ENCODE data around the gene FNDC3B.

Gene FNDC3B

DNA sequence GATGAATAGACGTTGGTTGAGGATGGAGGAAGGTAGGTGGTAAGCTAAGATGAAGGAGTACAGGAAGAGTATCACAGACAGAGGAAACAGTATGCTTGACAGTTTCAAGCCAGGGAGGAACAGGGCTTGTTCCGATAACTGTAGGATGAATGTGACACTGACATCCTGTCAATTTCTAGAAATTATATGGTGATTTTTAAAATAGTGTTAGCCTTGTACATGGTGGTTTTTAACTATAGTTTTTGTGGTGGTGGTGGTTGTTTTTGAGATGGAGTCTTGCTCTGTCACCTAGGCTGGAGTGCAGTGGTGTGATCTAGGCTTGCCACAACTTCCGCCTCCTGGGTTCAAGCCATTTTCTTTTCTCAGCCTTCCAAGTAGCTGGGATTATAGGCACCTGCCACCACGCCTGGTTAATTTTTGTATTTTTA, 92.8 kb downstream of the FNDC3B start:
- DNase-seq (ENCODE audit: extremely low read depth in 1 of 2, low read depth in 1 of 2), result no peak

- DNase-seq (ENCODE audit: extremely low read depth in 1 of 2, low read depth in 1 of 2), result no peak
Measured at GRCh38 chr3:172132721-172133311, 93.4 kb downstream of the FNDC3B start.

- no peak for DNase-seq (ENCODE audit: extremely low read depth in 1 of 2, low read depth in 1 of 2)
Measured at GRCh38 chr3:172133838-172134237, 94.5 kb downstream of the FNDC3B start.

DNA sequence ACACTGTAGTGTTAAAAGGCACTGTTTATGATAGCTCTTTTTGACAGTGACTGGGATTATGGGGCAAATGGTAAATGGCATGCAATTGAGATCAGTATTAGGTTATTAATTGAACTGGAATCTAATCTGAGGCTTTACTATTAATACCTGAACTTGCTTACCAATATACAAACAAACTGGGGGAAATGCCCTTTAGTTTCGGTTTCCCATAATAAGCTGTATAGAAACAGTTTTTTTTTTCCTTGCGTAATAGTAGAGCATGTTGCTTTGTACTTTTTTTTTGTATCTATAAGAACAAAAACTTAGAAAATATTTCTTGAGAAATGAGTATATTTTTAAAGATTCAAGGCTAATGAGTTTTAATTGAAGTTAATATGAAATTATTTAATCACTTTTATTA, 95.0 kb downstream of the FNDC3B start:
- no peak for DNase-seq (ENCODE audit: extremely low read depth in 1 of 2, low read depth in 1 of 2)

DNA sequence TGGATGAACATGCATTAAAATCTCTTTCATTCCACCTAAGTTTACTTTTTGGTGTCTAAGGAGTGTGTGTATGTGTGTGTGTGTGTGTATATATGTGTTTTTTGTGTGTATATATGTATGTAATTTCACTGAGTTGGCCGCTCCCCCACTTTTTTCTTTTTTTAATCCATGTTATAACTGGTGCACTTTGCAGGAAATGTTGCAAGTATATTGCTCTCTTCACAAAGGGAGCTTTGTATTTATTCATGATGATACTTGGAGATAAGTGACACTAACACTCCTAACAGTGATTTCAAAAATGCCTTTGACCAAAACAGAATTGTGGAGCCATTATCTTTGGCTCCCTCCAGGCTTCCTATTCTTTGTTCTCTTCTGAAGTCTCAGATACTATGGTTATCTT, 95.8 kb downstream of the FNDC3B start:
- no peak for DNase-seq (ENCODE audit: extremely low read depth in 1 of 2, low read depth in 1 of 2)

DNA sequence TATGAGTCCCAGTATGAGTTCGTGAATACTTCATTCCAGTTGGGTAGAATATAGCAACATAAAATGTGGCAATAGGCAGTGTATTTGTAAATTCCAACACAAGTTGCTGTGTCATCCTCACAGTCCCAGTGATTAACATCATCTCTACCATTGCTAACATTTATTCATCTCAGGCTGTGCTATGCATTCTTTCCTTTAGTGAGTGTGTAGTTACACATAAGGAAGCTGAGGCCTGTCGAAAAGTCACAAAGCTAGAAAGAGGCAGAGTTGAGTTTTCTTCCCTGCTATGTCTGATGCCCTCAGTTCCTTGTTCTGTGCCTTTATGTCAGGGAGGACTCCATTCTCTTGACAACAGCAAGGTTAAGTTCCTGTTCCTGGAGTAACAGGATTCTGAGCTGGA, 96.4 kb downstream of the FNDC3B start:
- no peak for DNase-seq (ENCODE audit: extremely low read depth in 1 of 2, low read depth in 1 of 2)

- DNase-seq (ENCODE audit: extremely low read depth in 1 of 2, low read depth in 1 of 2), result no peak
Measured at GRCh38 chr3:172136330-172136729, 97.0 kb downstream of the FNDC3B start.

- DNase-seq (ENCODE audit: extremely low read depth in 1 of 2, low read depth in 1 of 2), result no peak
Measured at GRCh38 chr3:172137287-172138192, 98.2 kb downstream of the FNDC3B start.

- no peak for DNase-seq (ENCODE audit: extremely low read depth in 1 of 2, low read depth in 1 of 2)
Measured at GRCh38 chr3:172138193-172138537, 98.8 kb downstream of the FNDC3B start.

GRCh38 chr3:172138792-172139507, 99.6 kb downstream of the FNDC3B start:
- DNase-seq (ENCODE audit: extremely low read depth in 1 of 2, low read depth in 1 of 2), result no peak

DNA sequence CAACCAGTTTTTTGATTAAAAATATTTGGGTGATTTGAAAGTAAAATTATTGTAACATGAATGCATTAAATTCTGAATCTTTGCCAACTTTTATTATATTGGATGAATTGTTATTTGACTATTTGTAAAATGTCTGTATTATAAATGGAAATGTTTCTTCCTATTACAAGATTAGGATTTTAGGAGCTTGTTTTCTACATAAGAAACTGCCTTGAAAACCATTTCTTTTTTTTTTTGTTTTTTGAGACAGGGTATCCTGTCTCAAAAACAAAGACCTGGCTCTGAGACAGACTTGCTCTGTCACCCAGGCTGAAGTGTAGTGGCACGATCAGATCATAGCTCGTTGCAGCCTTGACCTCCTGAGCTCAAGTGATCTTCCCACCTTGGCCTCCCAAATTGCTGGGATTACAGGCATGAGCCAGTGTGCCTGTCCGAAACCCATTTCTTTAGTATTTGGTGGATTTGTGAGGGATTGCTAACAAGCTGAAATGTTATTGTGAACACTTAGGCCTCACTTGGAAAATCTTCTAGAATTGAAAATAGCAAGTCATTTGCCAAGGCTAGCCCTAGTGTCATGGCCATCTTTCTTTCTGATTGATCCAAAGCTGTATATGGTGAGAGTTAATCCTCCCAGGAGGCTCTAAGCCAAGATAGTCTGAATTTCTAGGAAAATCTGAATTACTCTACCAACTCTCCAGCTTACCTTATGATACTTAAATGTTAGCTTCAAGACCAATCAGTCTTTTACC, 100.3 kb downstream of the FNDC3B start:
- DNase-seq (ENCODE audit: extremely low read depth in 1 of 2, low read depth in 1 of 2), result no peak

- DNase-seq (ENCODE audit: extremely low read depth in 1 of 2, low read depth in 1 of 2), result no peak
Measured at GRCh38 chr3:172140499-172141391, 101.4 kb downstream of the FNDC3B start.

- no peak for DNase-seq (ENCODE audit: extremely low read depth in 1 of 2, low read depth in 1 of 2)
Measured at GRCh38 chr3:172142051-172142863, 102.9 kb downstream of the FNDC3B start.

DNA sequence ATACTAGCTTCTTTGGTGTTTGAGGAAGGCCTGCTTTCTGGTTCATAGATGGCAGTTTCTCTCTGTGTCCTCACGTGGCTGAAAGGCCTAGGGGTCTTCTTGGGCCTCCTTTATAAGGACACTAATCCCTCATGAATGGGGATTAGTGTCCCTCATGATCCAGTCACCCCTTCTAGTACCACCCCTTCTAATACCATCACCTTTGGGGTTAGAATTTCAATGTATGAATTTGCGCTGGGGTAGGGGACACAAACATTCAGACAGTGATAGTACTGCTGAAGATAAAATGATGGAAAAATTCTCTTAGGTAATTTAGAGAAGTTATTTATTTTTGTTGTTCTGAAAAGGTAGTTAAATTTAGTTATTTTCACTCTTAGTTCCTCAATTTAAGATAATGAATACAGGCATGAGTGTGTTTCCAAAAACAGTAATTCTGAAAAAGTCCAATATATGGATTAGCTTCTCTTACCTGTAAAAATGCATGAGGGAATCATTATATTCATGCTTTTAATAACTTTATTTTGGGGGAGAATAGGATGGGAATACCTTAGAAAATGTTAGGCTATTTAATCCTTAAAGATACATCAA, 103.6 kb downstream of the FNDC3B start:
- no peak for DNase-seq (ENCODE audit: extremely low read depth in 1 of 2, low read depth in 1 of 2)

DNA sequence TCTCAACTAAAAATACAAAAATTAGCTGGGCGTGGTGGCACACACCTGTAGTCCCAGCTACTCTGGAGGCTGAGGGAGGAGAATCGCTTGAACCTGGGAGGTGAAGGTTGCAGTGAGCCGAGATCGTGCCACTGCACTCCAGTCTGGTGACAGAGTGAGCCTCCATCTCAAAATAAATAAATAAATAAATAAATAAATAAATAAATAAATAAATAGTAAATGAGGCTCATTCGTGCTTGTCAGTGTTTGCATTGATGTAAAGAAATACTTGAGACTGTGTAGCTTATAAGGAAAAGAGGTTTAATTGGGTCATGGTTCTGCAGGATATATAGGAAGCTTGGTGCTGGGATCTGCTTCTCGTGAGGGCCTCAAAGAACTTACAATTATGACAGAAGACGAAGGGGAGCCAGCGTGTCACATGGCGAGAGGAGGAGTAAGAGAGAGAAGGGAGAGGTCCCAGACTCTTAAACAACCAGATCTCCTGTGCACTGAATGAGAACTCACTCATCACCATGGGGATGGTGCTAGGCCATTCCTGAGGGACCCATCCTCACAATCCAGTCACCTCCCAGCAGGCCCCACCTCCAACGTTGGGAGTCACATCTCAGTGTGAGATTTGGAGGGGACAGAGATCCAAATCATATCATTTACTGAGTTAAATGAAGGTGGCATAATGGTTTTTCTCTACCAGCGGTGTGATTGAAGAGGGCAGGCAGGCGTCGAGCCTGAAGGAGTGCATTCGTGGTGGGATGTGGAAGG, 104.5 kb downstream of the FNDC3B start:
- DNase-seq (ENCODE audit: extremely low read depth in 1 of 2, low read depth in 1 of 2), result no peak

DNA sequence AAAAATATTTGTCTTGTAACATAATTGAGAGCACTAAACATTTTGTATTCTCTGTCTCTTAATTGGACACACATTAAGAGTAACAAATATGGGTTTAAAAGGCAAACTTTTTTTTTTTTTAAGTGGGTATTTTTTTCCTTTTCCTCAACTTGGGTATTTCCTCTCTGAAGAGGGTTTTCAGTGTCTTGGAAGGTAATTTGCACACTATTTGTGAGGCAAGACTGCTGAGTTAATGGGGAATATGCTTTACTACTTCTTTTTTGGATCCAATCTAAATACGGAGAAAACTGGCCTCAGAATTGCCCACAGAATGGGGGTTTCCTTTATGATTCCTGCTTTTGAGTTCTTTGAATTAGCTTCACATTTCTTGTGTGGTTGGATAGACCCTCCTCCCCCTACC, 105.2 kb downstream of the FNDC3B start:
- DNase-seq (ENCODE audit: extremely low read depth in 1 of 2, low read depth in 1 of 2), result no peak

DNA sequence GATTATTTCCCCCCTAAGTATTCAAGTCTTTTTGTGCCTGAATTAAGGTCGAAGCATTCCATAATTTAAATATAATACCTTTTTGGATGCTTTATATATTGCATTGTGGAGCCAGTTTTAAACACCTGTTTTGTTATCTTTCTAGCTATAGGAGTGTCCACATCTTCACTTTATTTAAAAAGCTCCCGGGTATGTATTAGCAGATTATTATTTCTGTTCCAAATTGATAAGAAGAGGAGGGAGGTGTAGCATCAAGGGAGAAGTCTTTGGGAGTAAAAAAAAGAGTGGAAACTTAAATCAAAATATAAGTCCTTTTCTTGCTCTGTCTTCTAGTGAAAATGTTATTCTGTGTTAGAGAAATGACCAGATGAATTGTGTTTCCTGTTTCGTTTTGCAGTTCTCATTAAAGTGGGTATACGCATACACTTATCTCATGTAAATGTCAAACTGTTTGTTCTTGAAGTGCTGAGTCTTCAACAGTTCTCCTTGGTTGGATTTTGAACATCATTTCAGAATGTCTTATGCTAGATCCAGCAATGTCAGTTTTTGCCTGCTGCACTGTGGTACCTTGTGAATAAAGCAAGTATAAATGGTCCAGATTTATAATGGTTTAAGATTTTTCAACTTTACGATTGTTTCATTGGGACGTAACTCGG, 105.8 kb downstream of the FNDC3B start:
- no peak for DNase-seq (ENCODE audit: extremely low read depth in 1 of 2, low read depth in 1 of 2)

DNA sequence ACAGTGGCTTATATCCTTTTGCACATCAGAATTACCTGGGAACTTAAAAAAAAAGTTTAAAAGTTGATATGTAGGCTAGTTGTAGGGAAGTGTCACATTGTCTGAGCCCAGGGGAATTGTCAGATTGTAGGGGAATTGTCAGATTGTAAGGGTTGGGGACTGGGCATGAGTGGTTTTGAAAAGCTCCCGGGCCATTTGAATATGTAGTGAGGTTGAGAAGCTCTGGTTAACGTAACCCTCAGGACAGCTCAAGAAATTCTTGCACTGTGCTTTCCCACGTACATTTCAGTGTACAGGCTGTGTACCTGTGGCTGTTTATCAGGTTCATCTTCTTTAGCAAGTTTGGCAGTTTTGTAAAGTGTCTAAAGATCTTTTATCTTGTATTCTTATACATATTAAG, 107.0 kb downstream of the FNDC3B start:
- no peak for DNase-seq (ENCODE audit: extremely low read depth in 1 of 2, low read depth in 1 of 2)

Measured in activated CD8-positive, alpha-beta memory T cell treated with anti-CD3 and anti-CD28 coated beads for 1 hour (primary cell).